T-helper 1 cell treated with Interleukin-12 subunit alpha and Interleukin-12 subunit beta and Interleukin-4 antibody, amounts not matched to agents 30 μg/mL and 1 μg/mL, for 36 hours (primary cell): ENCODE data around the gene PDE5A.

Experiments
- H3K27ac Mint-ChIP-seq: one replicate; pipeline ENCODE4 v1.8.0; 2021; ENCODE audit warnings: mild to moderate bottlenecking, mixed read lengths
- H3K27me3 Mint-ChIP-seq: one replicate; pipeline ENCODE4 v1.8.0; 2021; ENCODE audit warnings: low read depth, mixed read lengths
- H3K36me3 Mint-ChIP-seq: one replicate; pipeline ENCODE4 v1.8.0; 2021; ENCODE audit warnings: low read depth, mixed read lengths
- H3K4me1 Mint-ChIP-seq: one replicate; pipeline ENCODE4 v1.8.0; 2021; ENCODE audit warnings: low read depth, mixed read lengths
- H3K4me3 Mint-ChIP-seq: one replicate; pipeline ENCODE4 v1.8.0; 2021; ENCODE audit warnings: mild to moderate bottlenecking, moderate library complexity, mixed read lengths
- H3K9me3 Mint-ChIP-seq: one replicate; pipeline ENCODE4 v1.8.0; 2021; ENCODE audit warnings: mixed read lengths

Gene PDE5A

GRCh38 chr4:119508281-119508680 is 120.3 kb downstream of the PDE5A start:
- H3K9me3 Mint-ChIP-seq, result no peaks in the 10 kb centered on the region
- H3K4me1 Mint-ChIP-seq, result no peaks in the 10 kb centered on the region
- peaks cover 14% of the 10 kb centered on the region for H3K36me3 Mint-ChIP-seq
- H3K4me3 Mint-ChIP-seq, result no peak overlapping the region
- H3K27me3 Mint-ChIP-seq, result no peaks in the 10 kb centered on the region
- no peak overlapping the region for H3K27ac Mint-ChIP-seq

GRCh38 chr4:119506806-119507205 is 121.8 kb downstream of the PDE5A start:
- Mint-ChIP-seq H3K4me3 (no peak overlapping the region), H3K27me3 (no peaks in the 10 kb centered on the region), H3K27ac (no peak overlapping the region), H3K9me3 (no peaks in the 10 kb centered on the region), H3K36me3 (peaks cover 9% of the 10 kb centered on the region), H3K4me1 (no peaks in the 10 kb centered on the region)

- Mint-ChIP-seq H3K36me3 (peaks cover 18% of the 10 kb centered on the region), H3K27ac (no peak overlapping the region), H3K4me1 (no peaks in the 10 kb centered on the region), H3K4me3 (no peak overlapping the region), H3K27me3 (no peaks in the 10 kb centered on the region), H3K9me3 (no peaks in the 10 kb centered on the region)
Observed at GRCh38 chr4:119504616-119505015, 124.0 kb downstream of the PDE5A start.

- H3K9me3 Mint-ChIP-seq, result no peaks in the 10 kb centered on the region
- H3K27me3 Mint-ChIP-seq, result no peaks in the 10 kb centered on the region
- peaks cover 17% of the 10 kb centered on the region for H3K36me3 Mint-ChIP-seq
- H3K27ac Mint-ChIP-seq, result no peak overlapping the region
- H3K4me3 Mint-ChIP-seq, result no peak overlapping the region
- peaks cover 2% of the 10 kb centered on the region for H3K4me1 Mint-ChIP-seq
Observed at GRCh38 chr4:119501740-119502139, 126.9 kb downstream of the PDE5A start.

- Mint-ChIP-seq H3K4me3 (no peak overlapping the region), H3K36me3 (peaks cover 16% of the 10 kb centered on the region), H3K9me3 (no peaks in the 10 kb centered on the region), H3K27me3 (no peaks in the 10 kb centered on the region), H3K4me1 (peaks cover 2% of the 10 kb centered on the region), H3K27ac (no peak overlapping the region)
Observed at GRCh38 chr4:119498527-119498926, 130.1 kb downstream of the PDE5A start.

- H3K36me3 Mint-ChIP-seq, result peaks cover 3% of the 10 kb centered on the region
- no peaks in the 10 kb centered on the region for H3K27me3 Mint-ChIP-seq
- H3K27ac Mint-ChIP-seq, result no peak overlapping the region
- no peaks in the 10 kb centered on the region for H3K9me3 Mint-ChIP-seq
- H3K4me1 Mint-ChIP-seq, result peaks cover 2% of the 10 kb centered on the region
- H3K4me3 Mint-ChIP-seq, result no peak overlapping the region
Observed at GRCh38 chr4:119493886-119494285, 134.7 kb downstream of the PDE5A start.

DNA sequence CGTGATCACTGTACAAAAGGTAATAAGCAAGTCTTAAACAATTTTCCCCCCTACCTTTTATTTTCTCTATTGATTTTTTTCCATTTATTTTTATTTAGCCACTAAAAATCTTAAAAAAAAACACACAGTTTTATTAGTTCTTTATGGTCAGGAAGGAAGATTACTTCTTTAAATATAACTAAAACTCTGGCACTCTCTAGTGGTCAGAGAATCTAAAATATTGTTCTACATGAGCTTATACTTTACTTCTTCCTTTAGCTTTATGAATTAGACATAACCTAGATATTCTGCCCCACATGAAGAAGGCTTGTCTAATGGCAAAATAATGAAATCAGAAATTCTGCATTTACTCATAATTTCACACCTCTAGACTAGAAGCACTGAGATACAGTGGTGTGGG is 135.2 kb downstream of the PDE5A start:
- Mint-ChIP-seq H3K27ac (no peak overlapping the region), H3K27me3 (no peaks in the 10 kb centered on the region), H3K36me3 (peaks cover 3% of the 10 kb centered on the region)

GRCh38 chr4:119490335-119490734 is 138.3 kb downstream of the PDE5A start:
- H3K9me3 Mint-ChIP-seq, result no peaks in the 10 kb centered on the region
- no peak overlapping the region for H3K27ac Mint-ChIP-seq
- peaks cover 3% of the 10 kb centered on the region for H3K36me3 Mint-ChIP-seq
- no peak overlapping the region for H3K4me3 Mint-ChIP-seq
- H3K27me3 Mint-ChIP-seq, result no peaks in the 10 kb centered on the region
- no peaks in the 10 kb centered on the region for H3K4me1 Mint-ChIP-seq

More for the DNA sequence above, 135.2 kb downstream of the PDE5A start:
- H3K4me1 Mint-ChIP-seq, result no peaks in the 10 kb centered on the region
- no peak overlapping the region for H3K4me3 Mint-ChIP-seq
- H3K9me3 Mint-ChIP-seq, result no peaks in the 10 kb centered on the region

DNA sequence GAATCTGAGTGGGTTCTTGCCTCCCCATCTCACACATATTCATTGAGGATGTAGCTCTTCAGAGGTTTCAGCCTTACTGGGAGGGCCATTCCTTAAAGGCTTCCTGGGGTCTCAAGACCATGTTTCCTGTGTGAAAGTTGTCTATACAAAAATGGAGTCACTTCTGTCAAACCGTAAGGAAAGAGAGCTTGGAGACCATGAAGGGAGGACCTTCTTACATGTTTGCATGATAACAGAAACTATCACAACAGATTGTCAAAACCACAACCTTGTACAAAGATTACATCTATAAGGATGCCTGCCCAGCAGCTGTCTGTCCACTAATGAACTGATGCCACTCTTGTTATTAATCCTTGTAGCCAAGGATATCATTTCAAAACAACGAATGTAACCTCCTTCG is 139.3 kb downstream of the PDE5A start:
- Mint-ChIP-seq H3K27ac (no peak overlapping the region), H3K9me3 (peaks cover 6% of the 10 kb centered on the region), H3K36me3 (peaks cover 7% of the 10 kb centered on the region), H3K4me3 (no peak overlapping the region), H3K27me3 (no peaks in the 10 kb centered on the region), H3K4me1 (no peaks in the 10 kb centered on the region)

DNA sequence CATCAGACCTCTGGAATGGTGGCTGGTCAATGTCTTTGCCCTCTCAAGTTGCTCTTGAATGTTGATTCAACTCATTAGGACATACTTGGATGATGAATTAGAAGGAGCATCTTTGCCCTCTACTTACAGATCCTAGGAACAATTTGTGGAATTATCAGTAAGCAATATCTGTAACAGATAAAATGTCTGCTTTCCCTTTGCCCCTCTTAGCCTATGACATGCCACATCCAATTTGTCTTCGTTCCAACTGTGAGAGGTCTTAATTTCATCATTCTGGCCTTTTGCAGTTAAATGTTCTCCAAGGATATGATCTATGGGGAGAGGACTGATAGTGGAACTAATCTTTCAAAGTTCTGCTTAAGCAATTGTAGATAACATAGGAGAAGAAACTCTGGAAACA is 148.3 kb downstream of the PDE5A start:
- Mint-ChIP-seq H3K36me3 (peaks cover 56% of the 10 kb centered on the region), H3K9me3 (peaks cover 22% of the 10 kb centered on the region), H3K4me1 (no peaks in the 10 kb centered on the region), H3K4me3 (no peak overlapping the region), H3K27ac (no peak overlapping the region), H3K27me3 (no peaks in the 10 kb centered on the region)

DNA sequence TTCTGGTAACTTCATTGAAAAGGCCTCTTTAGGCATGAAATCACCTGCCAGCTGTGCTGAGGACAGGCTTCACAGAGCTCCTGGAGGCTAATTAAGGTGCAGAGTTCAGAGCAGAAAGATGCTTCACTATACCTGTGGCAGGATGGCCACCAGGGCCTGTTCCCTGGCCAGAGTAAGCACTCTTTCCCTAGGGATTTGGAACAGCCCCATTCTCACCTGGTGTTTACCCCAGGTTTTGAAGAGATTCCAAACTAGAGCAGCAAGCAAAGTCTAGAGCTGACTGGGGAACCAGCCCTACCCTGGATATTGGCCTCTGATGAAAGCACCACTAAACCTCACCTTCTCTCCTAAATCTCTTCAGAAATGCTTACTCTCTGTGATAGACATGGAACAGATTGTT is 148.8 kb downstream of the PDE5A start:
- Mint-ChIP-seq H3K27me3 (no peaks in the 10 kb centered on the region), H3K4me3 (no peak overlapping the region), H3K36me3 (peaks cover 56% of the 10 kb centered on the region), H3K9me3 (peaks cover 21% of the 10 kb centered on the region), H3K4me1 (no peaks in the 10 kb centered on the region), H3K27ac (no peak overlapping the region)

- peaks cover 52% of the 10 kb centered on the region for H3K36me3 Mint-ChIP-seq
- no peak overlapping the region for H3K4me3 Mint-ChIP-seq
- H3K27ac Mint-ChIP-seq, result no peak overlapping the region
- H3K27me3 Mint-ChIP-seq, result no peaks in the 10 kb centered on the region
- no peaks in the 10 kb centered on the region for H3K4me1 Mint-ChIP-seq
- peaks cover 16% of the 10 kb centered on the region for H3K9me3 Mint-ChIP-seq
Observed at GRCh38 chr4:119479180-119479808, 149.3 kb downstream of the PDE5A start.

GRCh38 chr4:119478446-119479179 is 150.0 kb downstream of the PDE5A start:
- H3K4me3 Mint-ChIP-seq, result no peak overlapping the region
- no peaks in the 10 kb centered on the region for H3K4me1 Mint-ChIP-seq
- H3K36me3 Mint-ChIP-seq, result peaks cover 52% of the 10 kb centered on the region
- no peaks in the 10 kb centered on the region for H3K27me3 Mint-ChIP-seq
- peaks cover 13% of the 10 kb centered on the region for H3K9me3 Mint-ChIP-seq
- H3K27ac Mint-ChIP-seq, result no peak overlapping the region

DNA sequence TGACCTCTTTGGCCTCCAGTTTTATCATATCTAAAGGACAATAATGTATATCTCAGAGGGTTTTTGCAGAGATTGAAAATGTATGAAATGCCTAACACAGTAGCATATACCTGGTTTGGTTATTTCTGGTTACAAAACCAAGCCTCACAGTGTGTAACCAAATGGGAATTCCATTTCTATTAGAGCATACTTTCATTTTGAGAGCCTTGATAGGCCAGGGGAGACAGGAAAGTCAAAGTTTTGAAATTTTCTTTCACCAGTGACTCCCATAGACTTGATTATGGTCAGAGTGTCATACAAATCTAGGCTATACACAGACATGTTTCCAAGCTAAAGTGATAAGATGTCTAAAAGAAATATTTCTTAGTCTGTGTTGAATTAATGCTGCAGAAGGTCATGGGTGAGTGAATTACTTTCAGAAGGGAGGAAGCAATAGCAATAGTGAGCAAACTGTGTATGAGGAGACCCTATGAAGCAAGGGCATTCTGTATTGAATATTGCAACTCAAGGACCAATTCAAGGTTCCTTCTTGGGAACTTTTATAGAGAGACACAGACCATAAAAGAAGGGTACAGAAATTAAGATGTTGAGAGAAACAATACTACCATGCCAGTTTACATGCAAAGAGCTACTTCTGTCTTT is 151.1 kb downstream of the PDE5A start:
- H3K9me3 Mint-ChIP-seq, result peaks cover 4% of the 10 kb centered on the region

DNA sequence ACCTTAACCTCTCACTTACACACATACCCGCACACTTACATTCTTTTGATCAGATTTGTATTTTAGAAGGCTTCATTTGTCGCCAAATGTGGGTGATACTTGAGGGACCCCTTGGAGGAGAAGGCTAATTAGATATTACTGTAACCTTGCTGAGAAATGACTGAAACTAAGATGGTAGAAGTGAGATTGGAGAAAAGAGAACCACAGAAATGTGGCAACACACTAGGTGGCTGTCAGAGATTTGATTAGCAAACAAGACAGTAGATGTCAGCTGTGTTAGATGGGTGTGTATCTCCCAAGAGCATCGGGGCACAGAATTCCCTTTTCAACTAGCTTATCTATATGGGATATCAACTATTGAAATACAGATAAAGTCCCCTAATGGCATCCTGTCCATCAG is 157.3 kb downstream of the PDE5A start:
- Mint-ChIP-seq H3K36me3 (peaks cover 33% of the 10 kb centered on the region), H3K27me3 (no peaks in the 10 kb centered on the region), H3K27ac (no peak overlapping the region), H3K4me1 (peaks cover 4% of the 10 kb centered on the region), H3K4me3 (no peak overlapping the region), H3K9me3 (no peaks in the 10 kb centered on the region)

More for the DNA sequence above, 151.1 kb downstream of the PDE5A start:
- Mint-ChIP-seq H3K4me3 (no peak overlapping the region), H3K36me3 (peaks cover 45% of the 10 kb centered on the region), H3K27ac (no peak overlapping the region), H3K27me3 (no peaks in the 10 kb centered on the region), H3K4me1 (no peaks in the 10 kb centered on the region)
